Tibial artery (tissue), 4 donors: ENCODE data around the gene CRLF1.

Experiments
- DNase-seq, 2 donors: peaks; one replicate each; pipeline ENCODE4 v3.0.0-alpha.2; 2019
- H3K27ac ChIP-seq, 2 donors: fragments of 200-600 bp; sonication (generic) in 1 of 2; 1 replicate in 1 of 2; 2 replicates in 1 of 2; pipeline ENCODE4 v1.5.1; 2018 to 2019; ENCODE audit warnings: mild to moderate bottlenecking in 1 of 2
- H3K27me3 ChIP-seq, 2 donors: fragments of 200-600 bp; sonication (generic) in 1 of 2; one replicate each; pipeline versions ENCODE4 v1.5.1 to v1.6.0; 2016 to 2019
- H3K36me3 ChIP-seq, 3 donors: fragments of 200-600 bp; sonication (generic) in 2 of 3; one replicate each; pipeline ENCODE4 v1.5.1; 2016 to 2019; ENCODE audit warnings: mild to moderate bottlenecking in 2 of 3
- H3K4me1 ChIP-seq, 4 donors: fragments of 200-600 bp; sonication (generic) in 2 of 4; 1 replicate in 3 of 4; 2 replicates in 1 of 4; pipeline ENCODE4 v1.5.1; 2016 to 2019
- H3K4me3 ChIP-seq, 2 donors: fragments of 200-600 bp; sonication (generic) in 1 of 2; 1 replicate in 1 of 2; 2 replicates in 1 of 2; pipeline ENCODE4 v1.5.1; 2018 to 2019; ENCODE audit warnings: mild to moderate bottlenecking in 2 of 2
- H3K9me3 ChIP-seq, 3 donors: fragments of 200-600 bp; sonication (generic) in 1 of 3; one replicate each; pipeline ENCODE4 v1.5.1; 2016 to 2019
- CTCF ChIP-seq, 2 experiments: fragments of 200-600 bp in 1 of 2; fragments of 450-650 bp in 1 of 2; IDR thresholded peaks; one replicate each; pipeline ENCODE4 v1.5.1; 2017 to 2019; ENCODE audit warnings: antibody characterized with exemption in 2 of 2, mild to moderate bottlenecking in 1 of 2, moderate library complexity in 1 of 2
- intact Hi-C: fragments of 100-400 bp; cut with DNase I; formaldehyde crosslinking; loops from one replicate; pipeline ENCODE4 v1.15.0; 2023; ENCODE audit warnings: low total_unique reads

CRLF1 gene

GRCh38 chr19:18606281-18607225, at the start of gene CRLF1:
TSS of gene CRLF1 (minus strand) at chr19:18606799. CDS start at chr19:18606656, 143 bp downstream.
- intact Hi-C loops = no loop called here
- Histone ChIP-seq H3K27ac (peak within 1 kb of the TSS; percentile 60 to 79), H3K4me3 (peak within 1 kb of the TSS; percentile 62 to 65), H3K9me3 (no peaks in the 10 kb centered on the region), H3K27me3 (peaks cover 4 to 78% of the 10 kb centered on the region in 2 donors), H3K4me1 (peaks cover 0 to 57% (median 41%) of the 10 kb centered on the region in 4 donors), H3K36me3 (no peaks in the 10 kb centered on the region)
- DNase-seq = no peak
- TF ChIP-seq CTCF (IDR thresholded peaks at IDR 0.05) = no peak

DNA sequence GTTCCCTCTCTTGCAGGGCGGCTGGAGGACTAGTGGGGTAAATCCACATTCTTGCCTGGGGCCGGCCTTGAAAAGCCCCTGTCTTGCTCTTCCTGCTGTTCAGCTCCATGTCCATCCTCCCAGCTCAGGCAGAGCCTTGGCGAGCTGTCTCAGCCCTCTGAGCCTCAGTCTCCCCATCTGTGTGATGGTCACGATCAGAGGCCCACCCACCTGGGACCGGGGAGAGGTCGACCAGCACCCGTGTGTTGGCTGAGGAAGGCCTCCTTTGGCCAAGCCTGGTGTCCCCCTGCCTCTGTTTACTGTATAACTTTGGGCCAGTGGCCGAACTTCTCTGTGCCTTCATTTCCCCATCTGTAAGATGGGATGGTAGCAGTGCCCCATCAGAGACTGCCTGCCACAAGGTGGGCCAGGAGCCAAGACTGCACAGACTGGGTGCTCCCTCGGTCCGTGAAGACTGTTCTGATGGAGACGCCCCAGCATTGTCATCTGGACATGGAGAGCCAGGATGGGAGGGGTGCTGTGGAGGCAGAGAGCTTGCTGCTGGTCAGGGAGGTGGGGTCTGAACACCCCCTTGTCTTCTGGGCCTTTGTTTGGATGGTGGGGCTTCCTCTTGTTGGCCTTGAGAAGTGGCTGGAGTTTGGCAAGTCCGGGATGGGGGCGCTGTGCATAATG, 48.7 kb upstream of the CRLF1 start:
- Histone ChIP-seq H3K4me3 (no peak overlapping the region), H3K9me3 (no peaks in the 10 kb centered on the region), H3K4me1 (peaks cover 16 to 81% (median 62%) of the 10 kb centered on the region in 4 donors), H3K27ac (peak overlapping the region; percentile 96 to 99), H3K36me3 (no peaks in the 10 kb centered on the region), H3K27me3 (no peaks in the 10 kb centered on the region)
- intact Hi-C loops = no loop called here
- no peak for DNase-seq
- no peak for TF ChIP-seq CTCF (IDR thresholded peaks at IDR 0.05)

DNA sequence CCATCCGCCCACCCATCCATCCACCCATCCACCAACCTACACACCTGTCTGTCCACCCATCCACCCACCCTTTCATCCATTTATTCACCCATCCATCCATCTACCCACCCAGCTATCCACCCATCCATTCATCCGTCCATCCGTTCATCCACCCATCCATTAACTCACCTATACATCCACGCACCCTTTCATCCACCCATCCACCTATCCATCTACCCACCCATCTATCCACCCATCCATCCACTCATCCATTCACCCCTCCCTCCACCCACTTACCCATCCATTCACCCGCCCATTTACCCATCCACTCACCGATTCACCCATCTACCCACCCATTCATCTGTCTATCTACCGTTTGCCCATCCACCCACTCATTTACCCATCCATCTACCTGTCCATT, 47.9 kb upstream of the CRLF1 start:
- Histone ChIP-seq H3K27ac (peak overlapping the region; percentile 96 to 99), H3K4me1 (peaks cover 8 to 81% (median 63%) of the 10 kb centered on the region in 4 donors), H3K27me3 (no peaks in the 10 kb centered on the region), H3K9me3 (no peaks in the 10 kb centered on the region), H3K4me3 (no peak overlapping the region), H3K36me3 (no peaks in the 10 kb centered on the region)
- intact Hi-C loops = no loop called here
- TF ChIP-seq CTCF (IDR thresholded peaks at IDR 0.05) = no peak
- no peak for DNase-seq

GRCh38 chr19:18653853-18654252, 47.3 kb upstream of the CRLF1 start:
- intact Hi-C loops = no loop called here

GRCh38 chr19:18651733-18652132, 45.1 kb upstream of the CRLF1 start:
- Histone ChIP-seq H3K4me1 (peaks cover 7 to 81% (median 63%) of the 10 kb centered on the region in 4 donors), H3K27me3 (no peaks in the 10 kb centered on the region), H3K4me3 (no peak overlapping the region), H3K9me3 (no peaks in the 10 kb centered on the region), H3K27ac (peak overlapping the region; percentile 96 to 99), H3K36me3 (no peaks in the 10 kb centered on the region)
- TF ChIP-seq CTCF (IDR thresholded peaks at IDR 0.05) = no peak
- intact Hi-C loops = no loop called here
- peak in 1 of 2 donors; percentile 74 for DNase-seq

More at GRCh38 chr19:18653853-18654252, 47.3 kb upstream of the CRLF1 start:
- H3K36me3 ChIP-seq = no peaks in the 10 kb centered on the region
- no peaks in the 10 kb centered on the region for H3K9me3 ChIP-seq
- TF ChIP-seq CTCF (IDR thresholded peaks at IDR 0.05) = no peak
- H3K27ac ChIP-seq = peak overlapping the region; percentile 96 to 99
- H3K27me3 ChIP-seq = no peaks in the 10 kb centered on the region
- peaks cover 7 to 81% (median 63%) of the 10 kb centered on the region in 4 donors for H3K4me1 ChIP-seq
- H3K4me3 ChIP-seq = no peak overlapping the region
- DNase-seq = no peak
